ENCODE measurements around the gene ZBTB16.

The ZBTB16 gene

DNA sequence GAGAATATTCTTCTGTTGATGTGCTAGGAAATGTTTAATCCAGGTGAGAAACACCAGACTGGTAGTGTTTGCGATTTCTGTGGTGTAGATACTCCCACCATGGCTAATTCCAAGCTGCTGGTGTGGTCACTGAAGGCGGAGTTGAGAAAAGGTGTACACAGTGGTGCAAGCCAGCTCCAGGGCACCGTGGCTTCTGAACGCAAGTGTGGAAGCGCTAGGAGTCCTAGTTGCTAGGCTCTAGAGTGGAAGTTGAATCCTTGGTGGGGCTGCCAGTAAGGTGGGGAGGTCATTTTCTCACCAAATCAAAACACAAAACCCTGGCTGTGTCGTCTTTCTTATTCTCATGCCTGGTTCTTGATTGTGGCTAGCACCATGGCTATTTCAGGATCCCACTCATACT lies 61.6 kb downstream of the ZBTB16 start:
- TF ChIP-seq, protein P1, sequence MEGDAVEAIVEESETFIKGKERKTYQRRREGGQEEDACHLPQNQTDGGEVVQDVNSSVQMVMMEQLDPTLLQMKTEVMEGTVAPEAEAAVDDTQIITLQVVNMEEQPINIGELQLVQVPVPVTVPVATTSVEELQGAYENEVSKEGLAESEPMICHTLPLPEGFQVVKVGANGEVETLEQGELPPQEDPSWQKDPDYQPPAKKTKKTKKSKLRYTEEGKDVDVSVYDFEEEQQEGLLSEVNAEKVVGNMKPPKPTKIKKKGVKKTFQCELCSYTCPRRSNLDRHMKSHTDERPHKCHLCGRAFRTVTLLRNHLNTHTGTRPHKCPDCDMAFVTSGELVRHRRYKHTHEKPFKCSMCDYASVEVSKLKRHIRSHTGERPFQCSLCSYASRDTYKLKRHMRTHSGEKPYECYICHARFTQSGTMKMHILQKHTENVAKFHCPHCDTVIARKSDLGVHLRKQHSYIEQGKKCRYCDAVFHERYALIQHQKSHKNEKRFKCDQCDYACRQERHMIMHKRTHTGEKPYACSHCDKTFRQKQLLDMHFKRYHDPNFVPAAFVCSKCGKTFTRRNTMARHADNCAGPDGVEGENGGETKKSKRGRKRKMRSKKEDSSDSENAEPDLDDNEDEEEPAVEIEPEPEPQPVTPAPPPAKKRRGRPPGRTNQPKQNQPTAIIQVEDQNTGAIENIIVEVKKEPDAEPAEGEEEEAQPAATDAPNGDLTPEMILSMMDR (IDR thresholded peaks at IDR 0.05; ENCODE audit: insufficient read depth, missing control alignments): no peak
- FAIRE-seq: no peak
- no peak for DNase-seq (ENCODE audit: insufficient read length, low spot score)

DNA sequence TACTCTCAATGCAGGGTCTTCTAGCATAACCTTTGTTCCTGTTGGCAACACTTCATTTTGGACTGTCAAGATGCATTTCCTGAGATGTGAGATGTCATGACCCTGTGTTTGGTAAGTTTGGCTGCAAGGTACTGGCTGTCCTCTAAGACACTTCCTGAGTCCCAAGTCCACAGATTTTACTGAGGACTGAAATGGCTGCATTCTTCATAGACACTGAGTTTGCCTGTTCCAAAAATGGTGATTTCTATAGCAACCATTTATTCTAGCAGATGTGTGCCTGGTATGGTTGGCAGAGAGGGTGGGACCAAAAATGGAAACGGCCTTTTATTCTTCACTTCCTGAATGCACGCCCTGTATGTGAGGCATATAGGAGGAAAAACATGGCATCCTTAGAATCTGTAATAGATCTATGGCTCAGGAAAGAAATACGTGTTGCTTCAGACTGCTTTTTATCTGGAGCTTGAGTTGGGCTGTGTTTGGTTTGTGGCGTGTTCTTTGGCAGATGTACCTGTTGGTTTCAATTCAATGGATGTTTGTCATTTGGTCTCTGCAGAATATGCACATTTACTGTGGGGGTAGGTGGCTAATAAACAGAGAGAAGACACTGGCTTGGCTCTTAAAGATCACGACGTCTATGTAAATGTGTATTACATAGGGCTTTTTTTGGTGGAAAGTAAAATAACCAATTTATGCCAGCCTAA lies 62.4 kb downstream of the ZBTB16 start:
- FAIRE-seq: no peak
- TF ChIP-seq, protein P1 (IDR thresholded peaks at IDR 0.05; ENCODE audit: insufficient read depth, missing control alignments): no peak
- DNase-seq (ENCODE audit: insufficient read length, low spot score): no peak

DNA sequence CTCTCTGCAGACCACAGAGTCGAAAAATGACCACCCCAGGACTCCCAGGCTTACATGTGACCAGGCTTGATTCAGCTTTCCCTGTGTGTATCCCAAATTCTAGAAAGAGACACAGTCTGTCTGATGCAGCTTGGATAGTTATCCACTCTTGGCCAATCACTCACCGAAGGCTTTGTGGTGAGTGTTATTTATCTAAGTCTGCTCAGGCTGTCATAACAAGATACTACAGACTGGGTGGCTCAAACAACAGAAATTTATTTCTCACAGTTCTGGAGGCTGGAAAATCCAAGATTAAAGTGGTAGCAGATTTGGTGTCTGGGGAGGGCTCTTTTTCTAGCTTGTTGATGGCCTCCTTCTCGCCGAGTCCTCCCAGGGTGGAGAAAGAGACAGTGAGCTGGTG lies 63.2 kb downstream of the ZBTB16 start:
- no peak for DNase-seq (ENCODE audit: insufficient read length, low spot score)
- TF ChIP-seq, protein P1 (IDR thresholded peaks at IDR 0.05; ENCODE audit: insufficient read depth, missing control alignments): no peak
- no peak for FAIRE-seq

DNA sequence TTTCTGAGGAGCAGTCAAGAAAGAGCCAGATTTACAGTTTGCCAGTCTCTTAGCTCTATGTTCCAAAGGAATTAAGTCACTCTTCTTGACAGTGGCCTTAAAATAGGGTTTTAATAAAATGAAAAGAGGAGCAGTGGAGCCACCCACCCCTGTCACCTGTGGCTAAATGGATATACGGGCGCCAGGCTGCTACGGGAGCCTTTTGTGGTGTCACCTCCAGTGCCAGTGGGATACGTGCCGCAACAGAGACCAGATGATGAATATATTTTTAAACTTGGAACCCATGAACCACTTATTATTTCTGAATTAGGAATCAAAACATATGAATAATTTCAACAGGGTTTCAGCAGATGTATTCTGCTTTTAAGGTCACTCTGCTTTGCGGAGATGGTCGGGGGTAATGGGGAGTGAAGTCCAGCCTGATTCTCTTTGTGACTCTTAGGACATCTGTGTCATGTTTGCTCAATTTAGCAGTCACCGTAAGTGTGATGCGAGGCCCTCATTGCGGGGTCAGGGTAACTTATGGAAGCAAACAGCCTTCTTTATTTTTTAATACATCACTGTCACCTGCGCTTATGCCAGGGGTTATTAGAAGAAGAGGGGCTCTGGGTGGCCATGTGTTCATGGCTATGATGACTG lies 64.3 kb downstream of the ZBTB16 start:
- TF ChIP-seq, protein P1 (IDR thresholded peaks at IDR 0.05; ENCODE audit: insufficient read depth, missing control alignments): no peak
- DNase-seq (ENCODE audit: insufficient read length, low spot score) (no peak), FAIRE-seq (no peak)

DNA sequence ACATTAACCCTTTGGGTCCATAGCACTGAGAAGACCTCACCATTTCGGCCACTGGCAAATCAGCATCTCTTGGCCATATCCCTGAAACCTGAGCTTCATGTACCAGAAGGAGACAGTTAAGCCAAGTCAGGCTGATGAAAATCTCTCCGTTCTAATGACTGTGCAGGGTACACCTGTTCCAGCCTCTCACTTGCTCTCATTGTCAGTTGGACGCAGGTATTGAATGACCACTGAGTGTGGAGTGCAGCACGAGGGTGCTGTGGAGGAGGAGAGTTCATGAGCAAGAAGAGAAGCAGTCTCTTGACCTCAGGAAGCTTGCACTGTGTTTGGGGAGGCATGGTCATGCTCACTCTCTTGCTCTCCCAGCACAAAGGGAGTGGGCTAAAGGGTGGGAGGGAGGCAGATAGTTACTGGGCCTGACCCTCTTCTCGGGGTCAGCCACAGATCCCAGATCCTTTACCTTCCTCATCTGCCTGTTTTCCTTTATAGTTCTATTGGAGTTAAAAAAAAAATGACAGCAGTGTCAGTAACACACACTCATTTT lies 65.2 kb downstream of the ZBTB16 start:
- TF ChIP-seq, protein P1 (IDR thresholded peaks at IDR 0.05; ENCODE audit: insufficient read depth, missing control alignments): no peak
- DNase-seq (ENCODE audit: insufficient read length, low spot score): no peak
- FAIRE-seq: no peak

DNA sequence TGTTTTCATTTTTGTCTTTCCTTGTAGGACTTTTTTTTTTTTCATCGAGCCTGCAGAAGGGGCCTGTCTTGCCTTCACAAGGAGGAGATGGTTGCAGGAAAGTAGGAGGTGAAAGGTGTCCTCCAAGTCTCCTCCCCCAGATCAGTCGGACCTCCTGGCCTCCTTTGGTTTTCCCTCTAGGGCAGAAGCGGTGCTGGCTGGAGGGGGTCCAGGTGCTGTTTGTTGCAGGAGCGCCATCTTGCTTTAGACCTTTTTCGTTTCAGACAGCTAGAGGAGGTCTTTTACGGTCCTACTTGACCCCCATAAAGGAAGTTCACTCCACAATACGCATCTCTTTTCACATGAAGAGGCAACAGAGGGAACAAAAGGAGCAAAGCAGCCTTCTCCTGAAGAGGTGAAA lies 66.0 kb downstream of the ZBTB16 start:
- TF ChIP-seq, protein P1 (IDR thresholded peaks at IDR 0.05; ENCODE audit: insufficient read depth, missing control alignments): no peak
- FAIRE-seq: no peak
- no peak for DNase-seq (ENCODE audit: insufficient read length, low spot score)

DNA sequence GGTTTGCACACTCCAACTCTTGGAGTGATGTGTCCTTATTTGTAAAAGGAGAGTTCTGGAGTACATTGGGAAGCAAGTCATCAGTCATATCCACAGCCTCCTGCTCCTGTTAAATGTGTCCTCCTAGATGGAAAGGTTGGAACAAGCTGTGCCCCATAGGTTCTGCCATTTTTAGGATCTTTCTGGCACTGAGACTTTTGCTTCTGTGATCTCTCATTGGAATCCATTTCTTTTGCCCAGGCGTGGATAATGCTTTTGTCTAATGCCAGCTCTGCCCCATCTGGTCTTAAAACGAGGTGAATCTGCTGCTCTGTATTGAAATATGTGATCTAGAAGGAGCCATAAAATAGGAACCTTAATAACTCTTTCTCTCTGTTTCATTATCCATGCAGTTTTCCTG lies 66.4 kb downstream of the ZBTB16 start:
- TF ChIP-seq, protein P1 (IDR thresholded peaks at IDR 0.05; ENCODE audit: insufficient read depth, missing control alignments): no peak
- FAIRE-seq: no peak
- no peak for DNase-seq (ENCODE audit: insufficient read length, low spot score)

Measured in D721Med (cell line).